HEK293T (cell line): ENCODE results near the gene PDE4B.

Source experiments
- ARNT ChIP-seq: fragments of 450-650 bp; IDR thresholded peaks from 2 replicates; pipeline ENCODE4 v1.6.1; 2017; ENCODE audit warnings: mild to moderate bottlenecking
- BHLHE40 ChIP-seq: fragments of 450-650 bp; IDR thresholded peaks from 2 replicates; pipeline ENCODE4 v1.6.1; 2016; ENCODE audit warnings: mild to moderate bottlenecking, moderate library complexity, borderline replicate concordance
- FOXM1 ChIP-seq: fragments of 450-650 bp; IDR thresholded peaks from 2 replicates; pipeline ENCODE4 v1.6.1; 2017; ENCODE audit warnings: mild to moderate bottlenecking, borderline replicate concordance
- HDGF ChIP-seq: fragments of 450-650 bp; IDR thresholded peaks from 2 replicates; pipeline ENCODE4 v1.6.1; 2017; ENCODE audit warnings: antibody characterized with exemption, borderline replicate concordance
- LEF1 ChIP-seq: fragments of 450-650 bp; IDR thresholded peaks from 2 replicates; pipeline ENCODE4 v1.6.1; 2017; ENCODE audit warnings: mild to moderate bottlenecking, borderline replicate concordance
- SP1 ChIP-seq: fragments of 450-650 bp; IDR thresholded peaks from 2 replicates; pipeline ENCODE4 v1.6.1; 2017
- TARDBP ChIP-seq: fragments of 450-650 bp; IDR thresholded peaks from 2 replicates; pipeline ENCODE4 v1.6.1; 2016
- ZNF384 ChIP-seq: fragments of 450-650 bp; IDR thresholded peaks from 2 replicates; pipeline ENCODE4 v1.6.1; 2016
- TF ChIP-seq, protein P1 (sequence below): fragments of 450-650 bp; IDR thresholded peaks from 2 replicates; pipeline ENCODE4 v1.6.1; 2016

DNA sequence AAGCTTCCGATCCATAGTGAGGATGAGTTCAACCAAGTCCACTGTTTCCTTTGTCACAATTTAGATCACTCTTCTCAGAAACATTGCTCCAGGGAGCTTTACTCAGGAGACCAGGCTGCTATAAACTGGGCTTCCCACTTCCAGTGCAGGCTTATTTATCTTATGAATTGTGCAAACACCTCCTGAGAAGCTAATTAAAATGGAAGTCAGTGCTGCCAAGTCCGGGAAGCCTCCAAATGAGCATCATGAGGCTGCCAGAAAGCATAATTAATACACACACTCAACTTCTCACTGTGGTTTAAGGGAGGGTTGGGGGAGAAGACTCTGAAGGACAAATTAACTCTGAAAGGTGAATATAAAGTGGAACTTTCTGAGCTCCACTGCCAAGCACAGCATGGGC lies 596.2 kb downstream of the PDE4B start:
- TF ChIP-seq, protein P1, sequence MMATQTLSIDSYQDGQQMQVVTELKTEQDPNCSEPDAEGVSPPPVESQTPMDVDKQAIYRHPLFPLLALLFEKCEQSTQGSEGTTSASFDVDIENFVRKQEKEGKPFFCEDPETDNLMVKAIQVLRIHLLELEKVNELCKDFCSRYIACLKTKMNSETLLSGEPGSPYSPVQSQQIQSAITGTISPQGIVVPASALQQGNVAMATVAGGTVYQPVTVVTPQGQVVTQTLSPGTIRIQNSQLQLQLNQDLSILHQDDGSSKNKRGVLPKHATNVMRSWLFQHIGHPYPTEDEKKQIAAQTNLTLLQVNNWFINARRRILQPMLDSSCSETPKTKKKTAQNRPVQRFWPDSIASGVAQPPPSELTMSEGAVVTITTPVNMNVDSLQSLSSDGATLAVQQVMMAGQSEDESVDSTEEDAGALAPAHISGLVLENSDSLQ: no peak
- TF ChIP-seq ARNT: no peak
- no peak for TF ChIP-seq ZNF384
- no peak for TF ChIP-seq HDGF
- TF ChIP-seq LEF1: no peak
- TF ChIP-seq BHLHE40: no peak
- TF ChIP-seq FOXM1: no peak
- no peak for TF ChIP-seq SP1
- no peak for TF ChIP-seq TARDBP
